GM12874 (cell line): ENCODE results near the gene AFG1L.

ENCODE experiments used
- CTCF ChIP-seq: IDR thresholded peaks from 2 replicates; pipeline ENCODE4 v1.5.1; 2011; ENCODE audit warnings: low read depth, mild to moderate bottlenecking, control low read depth, low read length, moderate library complexity; ENCODE audit not compliant: insufficient read depth

AFG1L gene

DNA sequence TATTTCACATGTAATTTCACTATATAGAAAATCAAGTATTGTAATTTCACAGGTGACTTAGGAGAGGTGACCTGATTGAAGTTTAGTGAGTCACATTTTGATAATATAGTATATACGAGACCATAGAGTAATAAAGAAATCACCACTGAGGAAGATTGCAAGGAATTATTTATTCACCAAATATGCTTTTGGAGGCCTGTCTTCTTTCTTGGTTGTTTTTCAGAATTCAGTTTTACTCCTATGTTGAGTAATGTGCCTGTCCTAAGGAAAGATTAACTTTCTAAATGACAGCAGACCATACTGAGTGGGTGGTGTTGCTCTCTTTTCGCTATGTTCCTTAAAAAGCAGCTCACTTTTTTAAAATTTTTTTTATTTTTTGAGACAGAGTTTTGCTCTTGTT is 178.3 kb downstream of the AFG1L start:
- TF ChIP-seq CTCF: no peak

DNA sequence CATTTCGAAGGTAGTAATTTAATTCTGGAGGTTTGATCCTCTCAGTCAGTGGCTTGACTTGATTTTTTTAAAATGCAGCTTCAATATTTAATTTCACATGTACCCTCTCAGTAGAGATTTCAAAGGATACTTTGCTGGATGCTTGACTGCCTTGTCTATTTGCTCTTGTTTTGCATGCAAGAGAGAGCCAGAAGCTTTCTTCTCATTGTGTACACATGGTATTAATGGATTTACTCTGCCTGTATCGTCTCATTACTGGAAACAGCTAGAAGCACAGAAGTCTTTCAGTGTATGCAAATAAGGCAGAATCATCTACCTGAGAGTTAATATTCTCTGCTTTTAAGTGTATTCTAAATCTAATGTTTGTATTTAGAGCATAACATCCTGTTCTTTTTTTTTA is 181.5 kb downstream of the AFG1L start:
- TF ChIP-seq CTCF: no peak

DNA sequence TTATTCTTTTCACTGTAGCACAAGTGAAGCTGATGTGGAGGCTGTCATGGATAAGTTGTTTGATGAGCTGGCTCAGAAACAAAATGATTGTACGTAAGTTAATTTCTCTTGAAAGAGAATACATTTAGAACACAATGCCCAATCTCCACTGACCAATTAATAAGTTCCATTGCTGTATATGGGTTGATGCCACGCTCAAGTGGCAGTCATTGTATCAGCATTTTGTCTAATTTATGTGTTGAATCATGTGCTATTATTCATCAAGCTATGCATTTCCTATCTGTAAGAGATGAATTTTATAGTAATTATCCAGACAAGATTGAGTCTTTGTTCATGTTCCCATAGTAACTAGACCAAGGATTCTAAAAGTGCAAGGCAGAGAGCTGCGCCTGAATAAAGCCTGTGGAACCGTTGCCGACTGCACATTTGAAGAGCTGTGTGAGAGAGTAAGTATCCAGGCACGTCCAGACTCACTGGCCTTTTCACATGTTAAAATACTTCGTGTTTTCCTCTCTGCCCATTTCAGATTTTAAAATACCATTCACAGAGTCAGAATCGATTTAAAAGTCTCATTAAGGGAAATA is 182.1 kb downstream of the AFG1L start:
- no peak for TF ChIP-seq CTCF

GRCh38 chr6:108482559-108482958 is 187.7 kb downstream of the AFG1L start:
- no peak for TF ChIP-seq CTCF

GRCh38 chr6:108484016-108484415 is 189.2 kb downstream of the AFG1L start:
- no peak for TF ChIP-seq CTCF

GRCh38 chr6:108489699-108490098 is 194.8 kb downstream of the AFG1L start:
- TF ChIP-seq CTCF: no peak

DNA sequence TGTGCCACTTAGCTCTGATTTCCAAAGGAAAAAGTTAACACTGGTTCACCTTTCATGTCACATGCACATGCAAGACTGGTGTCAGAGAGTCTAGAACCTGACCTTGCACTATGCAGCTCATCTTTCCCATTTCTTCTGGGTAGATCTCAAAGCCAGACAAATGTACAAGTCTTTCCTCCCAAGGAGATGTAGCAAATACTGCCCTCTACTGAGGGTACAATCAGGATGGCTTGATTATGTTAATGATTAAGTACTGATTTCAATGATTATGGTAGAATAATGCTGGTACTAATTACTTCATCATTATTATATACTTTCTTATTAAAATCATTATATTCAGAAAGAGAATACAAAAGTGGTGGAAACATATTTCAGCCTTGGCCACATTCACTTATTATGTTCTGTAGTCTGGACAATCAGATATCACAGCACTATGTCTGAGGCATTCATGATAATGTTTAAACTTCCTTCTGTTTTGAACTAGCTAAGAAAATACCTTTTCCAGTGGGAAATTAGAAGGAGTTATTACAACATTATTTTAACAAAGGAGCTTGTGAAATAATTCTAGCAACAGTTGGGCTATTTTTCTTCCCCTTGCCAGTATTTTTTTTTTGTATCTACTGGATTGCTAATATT is 197.4 kb downstream of the AFG1L start:
- peak; percentile 41; the same call in 1 of the 2 replicates for TF ChIP-seq CTCF
